GM23248 (cell line): ENCODE results near the gene IFT43. TPM values are rescaled to one million over a fixed set of nuclear protein-coding genes. Genes with fewer than 3 reads are reported as not detected.

ENCODE experiments used
- DNase-seq: peaks from one replicate; pipeline ENCODE4 v3.0.0-alpha.2; 2015
- H2AFZ ChIP-seq: fragments of 200-600 bp; sonication (generic); 2 replicates; pipeline ENCODE4 v1.6.1; 2016; ENCODE audit warnings: antibody characterized with exemption
- H3F3A ChIP-seq: fragments of 200-600 bp; sonication (generic); 2 replicates; pipeline ENCODE4 v1.6.1; 2016; ENCODE audit warnings: mild to moderate bottlenecking, antibody characterized with exemption, mixed run types; ENCODE audit not compliant: insufficient read depth
- H3K27ac ChIP-seq: fragments of 200-600 bp; sonication (generic); 2 replicates; pipeline ENCODE4 v1.5.1; 2016; ENCODE audit warnings: mild to moderate bottlenecking
- H3K27me3 ChIP-seq: fragments of 200-600 bp; sonication (generic); replicated peaks from 2 replicates; pipeline ENCODE4 v1.6.1; 2016; ENCODE audit warnings: mild to moderate bottlenecking; ENCODE audit not compliant: insufficient read depth
- H3K36me3 ChIP-seq: fragments of 200-600 bp; sonication (generic); 2 replicates; pipeline ENCODE4 v1.6.1; 2016; ENCODE audit warnings: low read depth, mild to moderate bottlenecking
- H3K4me1 ChIP-seq: fragments of 200-600 bp; sonication (generic); 2 replicates; pipeline ENCODE4 v1.6.1; 2016; ENCODE audit warnings: mild to moderate bottlenecking; ENCODE audit not compliant: insufficient read depth
- H3K4me2 ChIP-seq: fragments of 200-600 bp; sonication (generic); one replicate; pipeline ENCODE4 v1.6.1; 2016; ENCODE audit warnings: mild to moderate bottlenecking; ENCODE audit not compliant: unreplicated experiment
- H3K4me3 ChIP-seq: fragments of 200-600 bp; sonication (generic); 2 replicates; pipeline ENCODE4 v1.5.1; 2016; ENCODE audit warnings: mild to moderate bottlenecking
- H3K79me2 ChIP-seq: fragments of 200-600 bp; sonication (generic); 2 replicates; pipeline ENCODE4 v1.6.1; 2016; ENCODE audit warnings: mild to moderate bottlenecking; ENCODE audit not compliant: insufficient read depth
- H3K9ac ChIP-seq: fragments of 200-600 bp; sonication (generic); 2 replicates; pipeline ENCODE4 v1.6.1; 2016; ENCODE audit warnings: mild to moderate bottlenecking
- H3K9me2 ChIP-seq: fragments of 200-600 bp; sonication (generic); 2 replicates; pipeline ENCODE4 v1.6.1; 2016; ENCODE audit warnings: mixed run types, mild to moderate bottlenecking, moderate library complexity; ENCODE audit not compliant: insufficient read depth
- H3K9me3 ChIP-seq: fragments of 200-600 bp; sonication (generic); one replicate; pipeline ENCODE4 v1.6.1; 2017; ENCODE audit warnings: low read depth
- H4K20me1 ChIP-seq: fragments of 200-600 bp; sonication (generic); 2 replicates; pipeline ENCODE4 v1.6.0; 2016; ENCODE audit not compliant: insufficient read depth
- EZH2 ChIP-seq: fragments of 200-600 bp; sonication (generic); IDR thresholded peaks from 2 replicates; pipeline ENCODE4 v1.6.1; 2018; ENCODE audit warnings: antibody characterized with exemption, mild to moderate bottlenecking; ENCODE audit not compliant: insufficient read depth, poor library complexity, severe bottlenecking
- EZH2phosphoT487 ChIP-seq: fragments of 200-600 bp; sonication (generic); IDR thresholded peaks from 2 replicates; pipeline ENCODE4 v1.6.1; 2018; ENCODE audit warnings: antibody characterized with exemption, moderate library complexity, mild to moderate bottlenecking, low read depth; ENCODE audit not compliant: insufficient read depth
- WGBS, 2 experiments: methylation state at CpG; one replicate each; pipeline ENCODE4 v1.1.6; 2015 to 2017; ENCODE audit warnings: low lambda C conversion rate in 2 of 2, low coverage in 1 of 2; ENCODE audit errors: missing lambda C conversion rate in 2 of 2; 5-methylcytosine and 5-hydroxymethylcytosine counted together
- in situ Hi-C: fragments of 300-500 bp; cut with MboI; formaldehyde crosslinking; loops from 2 replicates; pipeline ENCODE4 v1.15.0; 2020
- polyA plus RNA-seq: library from polyadenylated mRNA; unstranded; fragments of >200 nt; fragmentation: Nextera tagmentation; extraction: Ambion mirVana; gene quantifications from 2 replicates; pipeline ENCODE4 v1.2.1, GENCODE V29; 2016
- total RNA-seq: library from RNA; depleted of rRNA; stranded (reverse); fragments of >200 nt; shearing (Covaris generic); gene quantifications from 2 replicates; pipeline ENCODE4 v1.2.3, GENCODE V29; 2014

IFT43 gene
- total and polyA plus RNA-seq, 2 experiments from 2014 or later = 41.4 to 67.9 TPM

GRCh38 chr14:76051717-76052465 is 66.3 kb downstream of the IFT43 start:
- H4K20me1 ChIP-seq = no peaks in the 10 kb centered on the region; the same call in 1 of the 2 replicates
- no peaks in the 10 kb centered on the region for H3K9me3 ChIP-seq
- TF ChIP-seq EZH2 = no peak
- TF ChIP-seq EZH2phosphoT487 = no peak
- no peak overlapping the region for H3K4me2 ChIP-seq
- in situ Hi-C loops = loop anchor here (5.0 to 25.0 kb wide), 2 partner anchors 335 to 585 kb away; no protein-coding TSS in a partner anchor
- DNase-seq = no peak
- H3K27me3 ChIP-seq = no peaks in the 10 kb centered on the region
- H3K36me3 ChIP-seq = no peaks in the 10 kb centered on the region
- H3K9me2 ChIP-seq = no peaks in the 10 kb centered on the region
- 84 to 85% methylated on average over 12 of the region's 12 CpGs for WGBS, 2 experiments
- no peaks in the 10 kb centered on the region for H3K79me2 ChIP-seq
- H3K27ac ChIP-seq = no peak overlapping the region
- H3K4me3 ChIP-seq = no peak overlapping the region
- no peak overlapping the region for H2AFZ ChIP-seq
- 0 out of 2 replicates have a peak, but pooled peaks cover 4% of the 10 kb centered on the region for H3F3A ChIP-seq
- H3K4me1 ChIP-seq = no peaks in the 10 kb centered on the region
- H3K9ac ChIP-seq = no peak overlapping the region

- WGBS, 2 experiments = 79 to 84% methylated on average over 15 of the region's 15 CpGs
- in situ Hi-C loops = loop anchor here (5.0 to 25.0 kb wide), 2 partner anchors 334 to 584 kb away; no protein-coding TSS in a partner anchor
- no peaks in the 10 kb centered on the region for H3K4me1 ChIP-seq
- no peak overlapping the region for H2AFZ ChIP-seq
- H3K36me3 ChIP-seq = no peaks in the 10 kb centered on the region
- no peaks in the 10 kb centered on the region for H3K9me3 ChIP-seq
- no peaks in the 10 kb centered on the region for H3K79me2 ChIP-seq
- TF ChIP-seq EZH2phosphoT487 = no peak
- no peak for TF ChIP-seq EZH2
- H3F3A ChIP-seq = 0 out of 2 replicates have a peak, but pooled peaks cover 4% of the 10 kb centered on the region
- no peaks in the 10 kb centered on the region; the same call in 1 of the 2 replicates for H4K20me1 ChIP-seq
- DNase-seq = no peak
- no peak overlapping the region for H3K27ac ChIP-seq
- H3K4me2 ChIP-seq = no peak overlapping the region
- no peaks in the 10 kb centered on the region for H3K27me3 ChIP-seq
- H3K9ac ChIP-seq = no peak overlapping the region
- H3K9me2 ChIP-seq = no peaks in the 10 kb centered on the region
- no peak overlapping the region for H3K4me3 ChIP-seq
These were observed 68.2 kb downstream of the IFT43 start for GRCh38 chr14:76053572-76054355.

- Histone ChIP-seq H2AFZ (no peak overlapping the region), H3K9me3 (no peaks in the 10 kb centered on the region), H4K20me1 (no peaks in the 10 kb centered on the region; the same call in 1 of the 2 replicates), H3K27me3 (no peaks in the 10 kb centered on the region), H3K4me1 (no peaks in the 10 kb centered on the region), H3K36me3 (peaks cover 4% of the 10 kb centered on the region; the same call in 1 of the 2 replicates), H3K9ac (no peak overlapping the region), H3K27ac (no peak overlapping the region), H3K9me2 (no peaks in the 10 kb centered on the region), H3F3A (0 out of 2 replicates have a peak, but pooled peaks cover 4% of the 10 kb centered on the region), H3K4me3 (no peak overlapping the region), H3K79me2 (no peaks in the 10 kb centered on the region), H3K4me2 (no peak overlapping the region)
- in situ Hi-C loops = loop anchor here (25.0 kb wide), 1 partner anchor 582 kb away; no protein-coding TSS in a partner anchor
- 48 to 50% methylated on average over 3 of the region's 3 CpGs for WGBS, 2 experiments
- TF ChIP-seq EZH2 = no peak
- no peak for TF ChIP-seq EZH2phosphoT487
- DNase-seq = no peak
These were observed 69.8 kb downstream of the IFT43 start for GRCh38 chr14:76055330-76055729.

- Histone ChIP-seq H3K79me2 (no peaks in the 10 kb centered on the region), H3K9me2 (no peaks in the 10 kb centered on the region), H3K9me3 (no peaks in the 10 kb centered on the region), H4K20me1 (no peaks in the 10 kb centered on the region; the same call in 1 of the 2 replicates), H2AFZ (no peak overlapping the region), H3K36me3 (peaks cover 4% of the 10 kb centered on the region; the same call in 1 of the 2 replicates), H3K27me3 (no peaks in the 10 kb centered on the region), H3K27ac (no peak overlapping the region), H3K4me2 (no peak overlapping the region), H3F3A (no peaks in the 10 kb centered on the region), H3K9ac (no peak overlapping the region), H3K4me3 (no peak overlapping the region), H3K4me1 (no peaks in the 10 kb centered on the region)
- TF ChIP-seq EZH2phosphoT487 (no peak), EZH2 (no peak)
- in situ Hi-C loops = loop anchor here (25.0 kb wide), 1 partner anchor 581 kb away; no protein-coding TSS in a partner anchor
- WGBS, 2 experiments = 89 to 90% methylated on average over 8 of the region's 8 CpGs
- DNase-seq = peak; percentile 41
These were observed 70.6 kb downstream of the IFT43 start for GRCh38 chr14:76056128-76056527.
